Endothelial cell of umbilical vein (primary cell): ENCODE results near the gene PCDH9. TPM values are rescaled to one million over a fixed set of nuclear protein-coding genes. Genes with fewer than 3 reads are reported as not detected.

Experiments used
- BruUV-seq: library from RNA; stranded (reverse); fragments of 400-500 nt; replicated peaks from 2 replicates; lab custom pipeline; 2021; lab: Mats Ljungman, UMichigan
- CTCF ChIA-PET: fragments of 300-600, 350-600 bp; sonication (Branson Sonifier 250); formaldehyde crosslinking; loops from one replicate; lab custom pipeline; 2021; ENCODE audit warnings: antibody characterized with exemption, inconsistent platforms; lab: Charles Lee
- POLR2A ChIA-PET: fragments of 300-600, 350-600 bp; sonication (Branson Sonifier 250); formaldehyde crosslinking; loops from one replicate; lab custom pipeline; 2021; ENCODE audit warnings: antibody characterized with exemption, inconsistent platforms; lab: Charles Lee
- DNase-seq: peaks from one replicate; pipeline ENCODE4 v3.0.0-alpha.2; 2011; ENCODE audit warnings: low read depth, low spot score
- FAIRE-seq: peaks from 2 replicates; lab custom pipeline; 2011; peaks lifted over from hg19 to GRCh38; lab: Jason Lieb, UNC
- H2AFZ ChIP-seq: 2 replicates; pipeline ENCODE4 v1.6.0; 2012; ENCODE audit warnings: low read depth, low read length, control low read depth, inconsistent platforms
- H3K27ac ChIP-seq: 2 replicates; pipeline ENCODE4 v1.5.1; 2011; ENCODE audit warnings: low read depth, mild to moderate bottlenecking, control low read depth, low read length, moderate library complexity; ENCODE audit not compliant: insufficient read depth
- H3K27me3 ChIP-seq, 2 experiments: 2 replicates each; pipeline versions ENCODE4 v1.6.0 to v1.6.1; 2011; ENCODE audit warnings: low read length in 2 of 2, mixed read lengths in 1 of 2; ENCODE audit not compliant: control insufficient read depth in 2 of 2, insufficient read depth in 2 of 2
- H3K36me3 ChIP-seq, 2 experiments: 2 replicates in 1 of 2; 3 replicates in 1 of 2; pipeline ENCODE4 v1.5.1; 2011; ENCODE audit warnings: low read length in 2 of 2, mild to moderate bottlenecking in 1 of 2, moderate library complexity in 1 of 2; ENCODE audit not compliant: control insufficient read depth in 2 of 2, insufficient read depth in 2 of 2; ENCODE audit errors: extremely low read depth in 1 of 2
- H3K4me1 ChIP-seq: 3 replicates; pipeline ENCODE4 v1.5.1; 2011; ENCODE audit warnings: mild to moderate bottlenecking, low read length; ENCODE audit not compliant: control insufficient read depth, insufficient read depth; ENCODE audit errors: extremely low read depth
- H3K4me2 ChIP-seq: 2 replicates; pipeline ENCODE4 v1.6.1; 2011; ENCODE audit warnings: low read length, control low read depth, mixed read lengths; ENCODE audit not compliant: insufficient read depth
- H3K4me3 ChIP-seq, 3 experiments: fragments of 200-600 bp in 1 of 3; sonication (generic), shearing (Covaris generic) in 1 of 3; replicated peaks in 1 of 3; 2 replicates each; pipeline ENCODE4 v1.5.1; 2011 to 2016; ENCODE audit warnings: control low read depth in 3 of 3, low read length in 3 of 3, mild to moderate bottlenecking in 2 of 3, inconsistent platforms in 1 of 3, low read depth in 1 of 3, moderate library complexity in 1 of 3; ENCODE audit not compliant: insufficient read depth in 1 of 3
- H3K79me2 ChIP-seq: 2 replicates; pipeline ENCODE4 v1.6.0; 2012; ENCODE audit warnings: low read length, inconsistent platforms; ENCODE audit not compliant: control insufficient read depth, insufficient read depth
- H3K9ac ChIP-seq: replicated peaks from 2 replicates; pipeline ENCODE3; 2011; ENCODE audit warnings: low read length, control low read depth; ENCODE audit not compliant: insufficient read depth; ENCODE audit errors: extremely low read depth
- H3K9me1 ChIP-seq: replicated peaks from 3 replicates; pipeline ENCODE4 v1.6.0; 2011; ENCODE audit warnings: mild to moderate bottlenecking, low read length; ENCODE audit not compliant: control insufficient read depth, insufficient read depth; ENCODE audit errors: extremely low read depth
- H3K9me3 ChIP-seq: replicated peaks from 2 replicates; pipeline ENCODE4 v1.5.1; 2012; ENCODE audit warnings: low read length, inconsistent platforms; ENCODE audit not compliant: control insufficient read depth, insufficient read depth
- H4K20me1 ChIP-seq: replicated peaks from 2 replicates; pipeline ENCODE3; 2011; ENCODE audit warnings: mild to moderate bottlenecking, low read length; ENCODE audit not compliant: control insufficient read depth, insufficient read depth; ENCODE audit errors: extremely low read depth
- EZH2 ChIP-seq: IDR thresholded peaks from 2 replicates; pipeline ENCODE4 v1.6.1; 2012; ENCODE audit warnings: borderline replicate concordance, low read depth, mild to moderate bottlenecking, moderate library complexity, low read length, inconsistent platforms; ENCODE audit not compliant: severe bottlenecking
- FOS ChIP-seq: IDR thresholded peaks from 2 replicates; pipeline ENCODE4 v1.6.1; 2011; ENCODE audit warnings: mild to moderate bottlenecking, low read length, moderate library complexity, borderline replicate concordance; ENCODE audit not compliant: insufficient read depth
- GATA2 ChIP-seq: IDR thresholded peaks from 2 replicates; pipeline ENCODE4 v1.7.0; 2011; ENCODE audit warnings: low read depth, mild to moderate bottlenecking, moderate library complexity, mixed read lengths, low read length; ENCODE audit not compliant: insufficient read length, insufficient read depth
- JUN ChIP-seq: IDR thresholded peaks from 2 replicates; pipeline ENCODE4 v1.6.1; 2011; ENCODE audit warnings: borderline replicate concordance, low read depth; ENCODE audit not compliant: insufficient read length, insufficient read depth
- MYC ChIP-seq: IDR thresholded peaks from one replicate; pipeline ENCODE4 v1.6.1; 2011; ENCODE audit warnings: mild to moderate bottlenecking, low read depth, low read length
- POLR2A ChIP-seq: IDR thresholded peaks from 2 replicates; pipeline ENCODE4 v1.6.1; 2012; ENCODE audit warnings: low read depth, mild to moderate bottlenecking, control low read depth, low read length
- POLR2AphosphoS5 ChIP-seq: IDR thresholded peaks from 2 replicates; pipeline ENCODE4 v1.6.1; 2012; ENCODE audit warnings: low read depth, mild to moderate bottlenecking, control low read depth, low read length, moderate library complexity; ENCODE audit not compliant: insufficient read depth
- dilution Hi-C: fragments of 300-500 bp; cut with MboI; formaldehyde crosslinking; loops from one replicate; pipeline ENCODE4 v1.15.0; 2019; ENCODE audit warnings: low sequenced_read_pairs; ENCODE audit not compliant: extremely low pct_ligation_motif_present
- intact Hi-C: fragments of 100-400 bp; cut with micrococcal nuclease; formaldehyde crosslinking; loops from one replicate; pipeline ENCODE4 v1.10.0; 2022
- polyA plus RNA-seq, 4 experiments: library from polyadenylated mRNA; depleted of rRNA in 3 of 4; stranded (reverse) in 3 of 4; unstranded in 1 of 4; fragments of >200 nt; gene quantifications; 2 replicates each; pipeline versions ENCODE4 v1.2.1 to v1.2.3, GENCODE V29; 2011 to 2012; ENCODE audit warnings: missing spikeins in 1 of 4
- total RNA-seq: library from RNA; stranded (reverse); gene quantifications from 2 replicates; pipeline ENCODE4 v1.2.3, GENCODE V29; 2021
- TF ChIP-seq, protein P1 (sequence below): IDR thresholded peaks from 2 replicates; pipeline ENCODE4 v1.6.1; 2011; ENCODE audit not compliant: insufficient read depth, insufficient read length
- TF ChIP-seq, protein P2 (sequence below), 2 donors: IDR thresholded peaks; 1 replicate in 1 of 2; 2 replicates in 1 of 2; pipeline ENCODE4 v1.5.1; 2011; ENCODE audit warnings: low read length in 2 of 2, mild to moderate bottlenecking in 2 of 2, moderate library complexity in 2 of 2, control low read depth in 1 of 2, inconsistent platforms in 1 of 2, low read depth in 1 of 2; ENCODE audit not compliant: insufficient read depth in 1 of 2; ENCODE audit errors: extremely low read depth in 1 of 2

PCDH9 gene
- total and polyA plus RNA-seq, 2 donors (not counting 3 experiments of a cell fraction or from before 2014, with no cell fraction given) = 1.1 to 5.2 TPM

DNA sequence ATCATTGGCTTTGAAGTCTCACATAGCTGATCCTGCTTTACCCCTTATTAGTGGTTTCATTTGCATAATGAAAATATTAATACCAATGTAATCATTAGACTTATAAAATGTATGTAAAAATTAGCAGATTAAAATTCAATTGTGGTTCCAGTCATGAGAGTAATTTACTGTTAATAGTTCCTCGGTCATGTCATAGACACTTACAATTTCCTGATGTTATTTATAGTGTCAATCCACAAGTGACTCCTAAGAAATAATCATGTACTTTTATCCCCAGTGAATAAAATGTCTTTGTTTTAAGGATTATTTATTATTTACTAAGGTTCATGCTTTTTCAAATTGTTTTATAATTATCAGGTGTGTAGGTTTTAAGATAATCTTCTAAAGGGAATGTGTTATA lies 138.5 kb downstream of the PCDH9 start:
- Histone ChIP-seq H3K4me1 (no peaks in the 10 kb centered on the region), H3K36me3 (no peaks in the 10 kb centered on the region), H3K4me3 (no peak overlapping the region), H3K27ac (no peak overlapping the region), H3K9ac (no peak overlapping the region), H3K79me2 (no peaks in the 10 kb centered on the region), H3K27me3 (no peaks in the 10 kb centered on the region), H4K20me1 (no peaks in the 10 kb centered on the region), H3K4me2 (no peak overlapping the region), H3K9me1 (no peaks in the 10 kb centered on the region), H3K9me3 (no peaks in the 10 kb centered on the region), H2AFZ (no peak overlapping the region)
- CTCF ChIA-PET = interaction anchor here (1.4 kb wide), 1 partner anchor 8 kb away, joined by 3 read pairs; no protein-coding TSS in a partner anchor
- intact Hi-C loops (no loop called here), dilution Hi-C loops (no loop called here)
- TF ChIP-seq FOS (no peak), GATA2 (no peak), POLR2A (no peak), POLR2AphosphoS5 (no peak), MYC (no peak), EZH2 (no peak), JUN (no peak)
- TF ChIP-seq, protein P1, sequence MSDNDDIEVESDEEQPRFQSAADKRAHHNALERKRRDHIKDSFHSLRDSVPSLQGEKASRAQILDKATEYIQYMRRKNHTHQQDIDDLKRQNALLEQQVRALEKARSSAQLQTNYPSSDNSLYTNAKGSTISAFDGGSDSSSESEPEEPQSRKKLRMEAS = no peak
- TF ChIP-seq, protein P2, sequence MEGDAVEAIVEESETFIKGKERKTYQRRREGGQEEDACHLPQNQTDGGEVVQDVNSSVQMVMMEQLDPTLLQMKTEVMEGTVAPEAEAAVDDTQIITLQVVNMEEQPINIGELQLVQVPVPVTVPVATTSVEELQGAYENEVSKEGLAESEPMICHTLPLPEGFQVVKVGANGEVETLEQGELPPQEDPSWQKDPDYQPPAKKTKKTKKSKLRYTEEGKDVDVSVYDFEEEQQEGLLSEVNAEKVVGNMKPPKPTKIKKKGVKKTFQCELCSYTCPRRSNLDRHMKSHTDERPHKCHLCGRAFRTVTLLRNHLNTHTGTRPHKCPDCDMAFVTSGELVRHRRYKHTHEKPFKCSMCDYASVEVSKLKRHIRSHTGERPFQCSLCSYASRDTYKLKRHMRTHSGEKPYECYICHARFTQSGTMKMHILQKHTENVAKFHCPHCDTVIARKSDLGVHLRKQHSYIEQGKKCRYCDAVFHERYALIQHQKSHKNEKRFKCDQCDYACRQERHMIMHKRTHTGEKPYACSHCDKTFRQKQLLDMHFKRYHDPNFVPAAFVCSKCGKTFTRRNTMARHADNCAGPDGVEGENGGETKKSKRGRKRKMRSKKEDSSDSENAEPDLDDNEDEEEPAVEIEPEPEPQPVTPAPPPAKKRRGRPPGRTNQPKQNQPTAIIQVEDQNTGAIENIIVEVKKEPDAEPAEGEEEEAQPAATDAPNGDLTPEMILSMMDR (IDR thresholded peaks at IDR 0.05; ENCODE audit: extremely low read depth in 1 of 2, insufficient read depth in 1 of 2, low read depth in 1 of 2, low read length in 2 of 2) = no peak
- no TSS peak for BruUV-seq
- DNase-seq (no peak), FAIRE-seq (no peak)
- POLR2A ChIA-PET = no interaction called here
